Sigmoid colon (tissue), 4 donors: ENCODE data around the gene PIAS1.

Experiments
- EP300 ChIP-seq, 4 donors: sonication (generic); formaldehyde crosslinking; IDR thresholded peaks; one replicate each; pipeline ENCODE4 v1.6.1; 2017; ENCODE audit warnings: antibody characterized with exemption in 4 of 4
- POLR2A ChIP-seq, 2 donors: fragments of 450-650 bp; IDR thresholded peaks; one replicate each; pipeline ENCODE4 v1.6.1; 2016; ENCODE audit warnings: antibody characterized with exemption in 2 of 2, mild to moderate bottlenecking in 2 of 2, moderate library complexity in 2 of 2
- POLR2AphosphoS5 ChIP-seq, 4 donors: sonication (generic); formaldehyde crosslinking; IDR thresholded peaks; one replicate each; pipeline ENCODE4 v1.6.1; 2017; ENCODE audit warnings: antibody characterized with exemption in 4 of 4
- TF ChIP-seq, protein P1 (sequence below), 4 experiments: fragments of 450-650 bp in 3 of 4; fragments of 200-600 bp in 1 of 4; IDR thresholded peaks; one replicate each; pipeline ENCODE4 v1.5.1; 2016 to 2019; ENCODE audit warnings: antibody characterized with exemption in 4 of 4, mild to moderate bottlenecking in 3 of 4, moderate library complexity in 2 of 4

- TF ChIP-seq, protein P1, sequence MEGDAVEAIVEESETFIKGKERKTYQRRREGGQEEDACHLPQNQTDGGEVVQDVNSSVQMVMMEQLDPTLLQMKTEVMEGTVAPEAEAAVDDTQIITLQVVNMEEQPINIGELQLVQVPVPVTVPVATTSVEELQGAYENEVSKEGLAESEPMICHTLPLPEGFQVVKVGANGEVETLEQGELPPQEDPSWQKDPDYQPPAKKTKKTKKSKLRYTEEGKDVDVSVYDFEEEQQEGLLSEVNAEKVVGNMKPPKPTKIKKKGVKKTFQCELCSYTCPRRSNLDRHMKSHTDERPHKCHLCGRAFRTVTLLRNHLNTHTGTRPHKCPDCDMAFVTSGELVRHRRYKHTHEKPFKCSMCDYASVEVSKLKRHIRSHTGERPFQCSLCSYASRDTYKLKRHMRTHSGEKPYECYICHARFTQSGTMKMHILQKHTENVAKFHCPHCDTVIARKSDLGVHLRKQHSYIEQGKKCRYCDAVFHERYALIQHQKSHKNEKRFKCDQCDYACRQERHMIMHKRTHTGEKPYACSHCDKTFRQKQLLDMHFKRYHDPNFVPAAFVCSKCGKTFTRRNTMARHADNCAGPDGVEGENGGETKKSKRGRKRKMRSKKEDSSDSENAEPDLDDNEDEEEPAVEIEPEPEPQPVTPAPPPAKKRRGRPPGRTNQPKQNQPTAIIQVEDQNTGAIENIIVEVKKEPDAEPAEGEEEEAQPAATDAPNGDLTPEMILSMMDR (IDR thresholded peaks at IDR 0.05): no peak
- TF ChIP-seq POLR2AphosphoS5 (IDR thresholded peaks at IDR 0.05) (no peak), POLR2A (IDR thresholded peaks at IDR 0.05) (no peak), EP300 (IDR thresholded peaks at IDR 0.05) (no peak)
These were observed 21.4 kb upstream of the PIAS1 start for GRCh38 chr15:68032672-68033071.
